ENCODE results near the gene CCDC33.

Gene CCDC33

DNA sequence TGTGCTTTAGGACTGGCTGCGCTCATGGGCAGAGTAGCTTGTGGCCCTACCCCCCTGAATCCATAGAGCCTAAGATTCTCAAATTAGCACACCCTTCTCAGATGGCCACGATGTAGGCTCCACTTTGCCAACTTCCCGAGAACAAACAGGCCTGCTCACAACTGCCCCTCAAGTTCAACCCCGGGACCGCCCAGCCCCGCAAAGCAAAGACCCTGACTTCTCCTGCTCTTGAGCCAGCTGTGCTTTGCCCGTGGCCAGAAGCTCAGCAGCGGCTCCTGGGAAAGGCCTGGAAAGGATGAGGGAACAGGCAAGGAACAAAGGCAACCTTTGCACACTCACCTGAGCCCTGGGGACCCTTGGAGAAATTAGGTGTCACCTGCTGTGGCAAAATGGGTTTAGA, 99.3 kb downstream of the CCDC33 start:
- no peak overlapping the region for H3K14ac ChIP-seq (ENCODE audit: low read length)
- H3K36me3 ChIP-seq (replicated peaks in 1 of 2; ENCODE audit: control insufficient read depth in 2 of 2, insufficient read depth in 2 of 2, low read length in 2 of 2), result no peaks in the 10 kb centered on the region
- H3K79me1 ChIP-seq (ENCODE audit: low read depth, low read length), result peaks cover under 1% of the 10 kb centered on the region
- H3K4me2 ChIP-seq (ENCODE audit: insufficient read depth, low read length, poor library complexity, severe bottlenecking), result no peak overlapping the region
- no peak overlapping the region for H2AFZ ChIP-seq (ENCODE audit: low read length)
- no peak overlapping the region for H2BK120ac ChIP-seq (ENCODE audit: low read depth, low read length)
- H3K4me1 ChIP-seq (ENCODE audit: control insufficient read depth in 2 of 2, insufficient read depth in 1 of 2, low read depth in 1 of 2, low read length in 2 of 2), result no peaks in the 10 kb centered on the region
- no peak overlapping the region for H2BK15ac ChIP-seq (ENCODE audit: low read length)
- H3K4ac ChIP-seq (ENCODE audit: low read length), result no peak overlapping the region
- peak overlapping the region; percentile 43 for H2AK5ac ChIP-seq (ENCODE audit: low read depth, low read length)
- no peak overlapping the region for H2BK12ac ChIP-seq (ENCODE audit: low read length)
- no peak overlapping the region for H3K4me3 ChIP-seq (ENCODE audit: low read length in 2 of 2)
- peaks cover 0 to 5% of the 10 kb centered on the region in 2 donors for H3K9me3 ChIP-seq (replicated peaks in 1 of 2; ENCODE audit: control insufficient read depth in 2 of 2, insufficient read depth in 1 of 2, low read depth in 1 of 2, low read length in 2 of 2)
- H4K8ac ChIP-seq (ENCODE audit: low read depth, low read length), result no peak overlapping the region
- H3K27me3 ChIP-seq (ENCODE audit: control insufficient read depth in 3 of 3, insufficient read depth in 3 of 3, low read depth in 1 of 3, low read length in 3 of 3), result peaks cover 0 to 22% (median 0%) of the 10 kb centered on the region in 3 experiments
- H3K9ac ChIP-seq (ENCODE audit: low read depth, low read length, poor library complexity), result no peak overlapping the region
- H2BK5ac ChIP-seq (ENCODE audit: low read length), result no peak overlapping the region
- DNase-seq (ENCODE audit: low spot score), result no peak
- H4K91ac ChIP-seq (ENCODE audit: low read depth, low read length, poor library complexity), result no peak overlapping the region
- no CpG with 5 or more reads among the region's 8 CpGs for WGBS, 2 donors (ENCODE audit: extremely low coverage in 2 of 2, insufficient read length in 2 of 2, insufficient replicate concordance in 1 of 2)
- H3K27ac ChIP-seq (replicated peaks; ENCODE audit: low read length), result no peak overlapping the region
- no peak overlapping the region for H3K18ac ChIP-seq (ENCODE audit: low read length)
- H3K23ac ChIP-seq (ENCODE audit: low read depth, low read length, poor library complexity), result no peak overlapping the region

DNA sequence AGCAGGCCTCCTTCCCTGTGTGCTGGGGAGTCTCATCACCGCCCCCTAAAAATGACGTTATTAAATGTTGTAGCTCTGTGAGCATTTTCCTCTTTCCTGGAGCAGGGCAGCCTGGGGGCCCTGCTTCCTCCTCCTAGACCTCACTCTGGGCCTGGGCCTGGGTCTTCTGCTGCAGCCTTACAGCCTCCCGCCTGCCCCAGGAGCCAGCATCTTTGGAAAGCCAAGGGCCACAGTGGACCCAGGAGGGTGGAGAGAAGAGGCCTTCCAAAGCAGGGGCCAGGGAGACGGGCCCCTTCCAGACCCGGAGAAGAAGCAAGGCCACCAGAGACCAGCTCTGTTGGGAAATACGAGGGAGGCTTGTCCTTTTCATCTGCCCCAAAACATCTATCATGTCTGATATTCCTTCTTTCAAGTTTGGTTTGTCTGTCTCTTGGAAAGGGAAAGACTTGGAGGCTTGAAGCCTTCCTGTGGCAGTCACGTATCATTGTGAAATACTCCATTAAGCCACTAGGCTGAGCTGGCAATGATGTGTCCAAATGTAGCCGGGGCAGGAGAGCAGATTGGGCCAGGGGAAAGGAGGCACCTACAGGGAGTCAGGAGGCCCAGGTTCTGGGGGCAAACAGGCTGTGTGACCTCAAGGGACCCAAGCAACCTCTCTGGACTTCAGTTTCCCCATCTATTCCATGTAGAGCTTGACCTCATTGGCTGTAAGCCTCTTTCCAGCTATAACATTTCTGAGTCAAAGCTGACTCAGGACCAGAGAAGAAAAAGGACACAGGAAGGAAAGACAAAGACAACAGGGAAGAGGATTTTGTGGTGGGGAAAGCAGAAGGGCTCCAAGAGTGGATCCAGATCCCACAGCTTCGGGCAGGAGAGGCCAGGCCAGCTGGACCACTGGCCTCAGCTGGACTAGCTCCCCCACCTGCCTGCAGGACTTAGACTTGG, 100.2 kb downstream of the CCDC33 start:
- Histone ChIP-seq H2AFZ (ENCODE audit: low read length) (no peak overlapping the region), H2BK5ac (ENCODE audit: low read length) (no peak overlapping the region), H3K23ac (ENCODE audit: low read depth, low read length, poor library complexity) (no peak overlapping the region), H3K14ac (ENCODE audit: low read length) (no peak overlapping the region), H3K4ac (ENCODE audit: low read length) (no peak overlapping the region), H3K36me3 (replicated peaks in 1 of 2; ENCODE audit: control insufficient read depth in 2 of 2, insufficient read depth in 2 of 2, low read length in 2 of 2) (no peaks in the 10 kb centered on the region), H3K9me3 (replicated peaks in 1 of 2; ENCODE audit: control insufficient read depth in 2 of 2, insufficient read depth in 1 of 2, low read depth in 1 of 2, low read length in 2 of 2) (peaks cover 0 to 5% of the 10 kb centered on the region in 2 donors), H2BK120ac (ENCODE audit: low read depth, low read length) (no peak overlapping the region), H2BK12ac (ENCODE audit: low read length) (no peak overlapping the region), H3K79me1 (ENCODE audit: low read depth, low read length) (no peaks in the 10 kb centered on the region), H3K27me3 (ENCODE audit: control insufficient read depth in 3 of 3, insufficient read depth in 3 of 3, low read depth in 1 of 3, low read length in 3 of 3) (peaks cover 0 to 15% (median 0%) of the 10 kb centered on the region in 3 experiments), H3K4me2 (ENCODE audit: insufficient read depth, low read length, poor library complexity, severe bottlenecking) (no peak overlapping the region), H3K4me3 (ENCODE audit: low read length in 2 of 2) (no peak overlapping the region), H3K4me1 (ENCODE audit: control insufficient read depth in 2 of 2, insufficient read depth in 1 of 2, low read depth in 1 of 2, low read length in 2 of 2) (no peaks in the 10 kb centered on the region), H3K27ac (replicated peaks; ENCODE audit: low read length) (no peak overlapping the region), H4K8ac (ENCODE audit: low read depth, low read length) (no peak overlapping the region), H4K91ac (ENCODE audit: low read depth, low read length, poor library complexity) (no peak overlapping the region), H2AK5ac (ENCODE audit: low read depth, low read length) (no peak overlapping the region), H2BK15ac (ENCODE audit: low read length) (no peak overlapping the region), H3K18ac (ENCODE audit: low read length) (no peak overlapping the region), H3K9ac (ENCODE audit: low read depth, low read length, poor library complexity) (no peak overlapping the region)
- DNase-seq (ENCODE audit: low spot score), result no peak
- WGBS, 2 donors (ENCODE audit: extremely low coverage in 2 of 2, insufficient read length in 2 of 2, insufficient replicate concordance in 1 of 2), result no CpG with 5 or more reads among the region's 9 CpGs

DNA sequence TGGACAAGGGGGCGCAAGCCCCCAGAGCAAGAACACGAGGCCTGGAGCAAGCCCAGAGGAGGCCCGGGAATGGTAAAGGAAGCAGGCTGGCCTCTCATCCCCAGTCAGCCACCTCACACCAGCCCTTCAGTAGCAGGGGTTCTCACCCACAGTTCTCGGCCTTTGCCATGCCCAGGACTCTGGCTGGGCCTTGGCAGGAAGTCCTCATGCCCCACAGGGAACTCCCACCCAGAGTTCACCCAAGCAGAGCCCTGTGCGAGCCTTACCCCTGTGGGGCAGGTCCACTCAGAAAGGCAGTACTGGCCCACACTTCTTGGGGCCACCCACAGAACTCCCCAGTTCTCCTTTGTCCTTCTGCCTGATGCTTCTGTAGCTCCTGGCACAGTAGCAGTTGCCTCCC, 101.0 kb downstream of the CCDC33 start:
- H3K4me3 ChIP-seq (ENCODE audit: low read length in 2 of 2), result no peak overlapping the region
- H2BK15ac ChIP-seq (ENCODE audit: low read length), result no peak overlapping the region
- no peak overlapping the region for H3K18ac ChIP-seq (ENCODE audit: low read length)
- no peak overlapping the region for H3K4me2 ChIP-seq (ENCODE audit: insufficient read depth, low read length, poor library complexity, severe bottlenecking)
- H3K9me3 ChIP-seq (replicated peaks in 1 of 2; ENCODE audit: control insufficient read depth in 2 of 2, insufficient read depth in 1 of 2, low read depth in 1 of 2, low read length in 2 of 2), result peaks cover 0 to 5% of the 10 kb centered on the region in 2 donors
- no peak overlapping the region for H2AK5ac ChIP-seq (ENCODE audit: low read depth, low read length)
- no peak overlapping the region for H3K9ac ChIP-seq (ENCODE audit: low read depth, low read length, poor library complexity)
- no peaks in the 10 kb centered on the region for H3K79me1 ChIP-seq (ENCODE audit: low read depth, low read length)
- no peak overlapping the region for H2BK5ac ChIP-seq (ENCODE audit: low read length)
- no peaks in the 10 kb centered on the region for H3K4me1 ChIP-seq (ENCODE audit: control insufficient read depth in 2 of 2, insufficient read depth in 1 of 2, low read depth in 1 of 2, low read length in 2 of 2)
- no peak overlapping the region for H3K14ac ChIP-seq (ENCODE audit: low read length)
- DNase-seq (ENCODE audit: low spot score), result no peak
- no peak overlapping the region for H3K23ac ChIP-seq (ENCODE audit: low read depth, low read length, poor library complexity)
- no peak overlapping the region for H2BK12ac ChIP-seq (ENCODE audit: low read length)
- H2BK120ac ChIP-seq (ENCODE audit: low read depth, low read length), result no peak overlapping the region
- H2AFZ ChIP-seq (ENCODE audit: low read length), result no peak overlapping the region
- H4K91ac ChIP-seq (ENCODE audit: low read depth, low read length, poor library complexity), result no peak overlapping the region
- WGBS, 2 donors (ENCODE audit: extremely low coverage in 2 of 2, insufficient read length in 2 of 2, insufficient replicate concordance in 1 of 2), result no CpG with 5 or more reads among the region's 5 CpGs
- H3K4ac ChIP-seq (ENCODE audit: low read length), result no peak overlapping the region
- H3K27ac ChIP-seq (replicated peaks; ENCODE audit: low read length), result no peak overlapping the region
- H3K36me3 ChIP-seq (replicated peaks in 1 of 2; ENCODE audit: control insufficient read depth in 2 of 2, insufficient read depth in 2 of 2, low read length in 2 of 2), result no peaks in the 10 kb centered on the region
- no peak overlapping the region for H4K8ac ChIP-seq (ENCODE audit: low read depth, low read length)
- H3K27me3 ChIP-seq (ENCODE audit: control insufficient read depth in 3 of 3, insufficient read depth in 3 of 3, low read depth in 1 of 3, low read length in 3 of 3), result peaks cover 0 to 13% (median 0%) of the 10 kb centered on the region in 3 experiments

GRCh38 chr15:74337607-74338211, 101.6 kb downstream of the CCDC33 start:
- no peak overlapping the region for H2AFZ ChIP-seq (ENCODE audit: low read length)
- H3K4me2 ChIP-seq (ENCODE audit: insufficient read depth, low read length, poor library complexity, severe bottlenecking), result no peak overlapping the region
- no peak overlapping the region for H3K4ac ChIP-seq (ENCODE audit: low read length)
- H3K4me1 ChIP-seq (ENCODE audit: control insufficient read depth in 2 of 2, insufficient read depth in 1 of 2, low read depth in 1 of 2, low read length in 2 of 2), result no peaks in the 10 kb centered on the region
- no peak for DNase-seq (ENCODE audit: low spot score)
- no peak overlapping the region for H2BK5ac ChIP-seq (ENCODE audit: low read length)
- H3K9me3 ChIP-seq (replicated peaks in 1 of 2; ENCODE audit: control insufficient read depth in 2 of 2, insufficient read depth in 1 of 2, low read depth in 1 of 2, low read length in 2 of 2), result peaks cover 0 to 5% of the 10 kb centered on the region in 2 donors
- H2BK120ac ChIP-seq (ENCODE audit: low read depth, low read length), result no peak overlapping the region
- H3K14ac ChIP-seq (ENCODE audit: low read length), result no peak overlapping the region
- no peak overlapping the region for H4K8ac ChIP-seq (ENCODE audit: low read depth, low read length)
- no peak overlapping the region for H4K91ac ChIP-seq (ENCODE audit: low read depth, low read length, poor library complexity)
- no CpG with 5 or more reads among the region's 4 CpGs for WGBS, 2 donors (ENCODE audit: extremely low coverage in 2 of 2, insufficient read length in 2 of 2, insufficient replicate concordance in 1 of 2)
- H2BK15ac ChIP-seq (ENCODE audit: low read length), result no peak overlapping the region
- no peaks in the 10 kb centered on the region for H3K36me3 ChIP-seq (replicated peaks in 1 of 2; ENCODE audit: control insufficient read depth in 2 of 2, insufficient read depth in 2 of 2, low read length in 2 of 2)
- no peak overlapping the region for H3K4me3 ChIP-seq (ENCODE audit: low read length in 2 of 2)
- no peak overlapping the region for H2BK12ac ChIP-seq (ENCODE audit: low read length)
- no peak overlapping the region for H3K9ac ChIP-seq (ENCODE audit: low read depth, low read length, poor library complexity)
- H3K23ac ChIP-seq (ENCODE audit: low read depth, low read length, poor library complexity), result no peak overlapping the region
- H3K79me1 ChIP-seq (ENCODE audit: low read depth, low read length), result no peaks in the 10 kb centered on the region
- H2AK5ac ChIP-seq (ENCODE audit: low read depth, low read length), result no peak overlapping the region
- H3K27ac ChIP-seq (replicated peaks; ENCODE audit: low read length), result no peak overlapping the region
- H3K27me3 ChIP-seq (ENCODE audit: control insufficient read depth in 3 of 3, insufficient read depth in 3 of 3, low read depth in 1 of 3, low read length in 3 of 3), result peaks cover 0 to 10% (median 0%) of the 10 kb centered on the region in 3 experiments
- H3K18ac ChIP-seq (ENCODE audit: low read length), result no peak overlapping the region
